Measurements from ENCODE around the gene EDN1. TPM values are rescaled to one million over a fixed set of nuclear protein-coding genes. Genes with fewer than 3 reads are reported as not detected.

Gene EDN1
- total and polyA plus RNA-seq, 12 donors, result 0.18 to 7.9 (median 1.6) TPM

DNA sequence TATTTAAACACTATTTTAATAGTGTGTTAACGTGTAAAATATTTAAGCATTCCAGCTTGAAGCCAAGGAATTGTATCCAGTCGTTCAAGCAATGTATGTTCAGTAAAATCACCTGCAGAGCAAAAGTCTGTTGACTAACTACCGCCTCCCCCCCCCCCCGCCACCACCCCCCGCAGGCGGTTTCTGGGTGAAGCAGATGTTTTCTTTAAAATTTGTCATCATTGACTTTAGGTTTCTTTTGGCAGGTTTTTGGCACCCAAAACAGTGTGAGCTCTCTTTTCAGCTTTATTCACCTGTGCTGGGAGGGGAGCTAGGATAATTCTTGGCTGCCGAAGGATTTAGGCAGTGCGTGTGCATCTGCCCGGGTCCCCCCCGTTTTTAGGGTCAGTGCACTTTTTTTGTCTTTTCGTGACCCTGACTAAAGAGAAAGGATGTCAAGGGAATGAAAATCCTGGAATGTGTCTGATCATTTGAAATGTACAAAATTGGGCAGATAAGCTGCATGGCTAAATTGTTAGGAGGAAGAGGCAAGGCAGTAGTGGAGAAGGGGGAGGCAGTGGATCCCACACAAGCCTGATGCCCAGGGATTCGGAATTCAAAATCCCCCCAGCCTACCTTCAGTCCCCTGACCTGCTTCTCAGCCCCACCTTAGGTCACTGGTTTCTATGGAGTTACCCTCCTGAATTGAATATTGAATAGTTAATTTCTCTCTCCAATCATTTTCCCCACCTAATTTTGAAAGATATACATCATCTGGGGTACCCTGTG, 1.1 kb downstream of the EDN1 start:
- no peaks in the 10 kb centered on the region for H3K36me3 ChIP-seq (replicated peaks in 1 of 2)
- WGBS, 4 donors, result 31 to 33% (median 33%) methylated on average over 11 to 12 of the region's 12 CpGs
- no peak for DNase-seq
- H3K9me3 ChIP-seq (replicated peaks in 1 of 3), result no peaks in the 10 kb centered on the region
- H3K27ac ChIP-seq, result no peak overlapping the region
- H3K4me1 ChIP-seq (replicated peaks in 1 of 2), result peaks cover 3 to 14% of the 10 kb centered on the region in 2 donors
- peak overlapping the region in 1 of 4 donors; percentile 54 for H3K4me3 ChIP-seq
- H3K27me3 ChIP-seq, result no peaks in the 10 kb centered on the region
- intact Hi-C loops (cut with DNase I), result loop anchor here (5.0 to 10.0 kb wide), 2 partner anchors 314 to 316 kb away; no protein-coding TSS in a partner anchor
- TF ChIP-seq POLR2A (IDR thresholded peaks at IDR 0.05), result no peak
- TF ChIP-seq, protein P1, sequence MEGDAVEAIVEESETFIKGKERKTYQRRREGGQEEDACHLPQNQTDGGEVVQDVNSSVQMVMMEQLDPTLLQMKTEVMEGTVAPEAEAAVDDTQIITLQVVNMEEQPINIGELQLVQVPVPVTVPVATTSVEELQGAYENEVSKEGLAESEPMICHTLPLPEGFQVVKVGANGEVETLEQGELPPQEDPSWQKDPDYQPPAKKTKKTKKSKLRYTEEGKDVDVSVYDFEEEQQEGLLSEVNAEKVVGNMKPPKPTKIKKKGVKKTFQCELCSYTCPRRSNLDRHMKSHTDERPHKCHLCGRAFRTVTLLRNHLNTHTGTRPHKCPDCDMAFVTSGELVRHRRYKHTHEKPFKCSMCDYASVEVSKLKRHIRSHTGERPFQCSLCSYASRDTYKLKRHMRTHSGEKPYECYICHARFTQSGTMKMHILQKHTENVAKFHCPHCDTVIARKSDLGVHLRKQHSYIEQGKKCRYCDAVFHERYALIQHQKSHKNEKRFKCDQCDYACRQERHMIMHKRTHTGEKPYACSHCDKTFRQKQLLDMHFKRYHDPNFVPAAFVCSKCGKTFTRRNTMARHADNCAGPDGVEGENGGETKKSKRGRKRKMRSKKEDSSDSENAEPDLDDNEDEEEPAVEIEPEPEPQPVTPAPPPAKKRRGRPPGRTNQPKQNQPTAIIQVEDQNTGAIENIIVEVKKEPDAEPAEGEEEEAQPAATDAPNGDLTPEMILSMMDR (IDR thresholded peaks at IDR 0.05), result no peak

DNA sequence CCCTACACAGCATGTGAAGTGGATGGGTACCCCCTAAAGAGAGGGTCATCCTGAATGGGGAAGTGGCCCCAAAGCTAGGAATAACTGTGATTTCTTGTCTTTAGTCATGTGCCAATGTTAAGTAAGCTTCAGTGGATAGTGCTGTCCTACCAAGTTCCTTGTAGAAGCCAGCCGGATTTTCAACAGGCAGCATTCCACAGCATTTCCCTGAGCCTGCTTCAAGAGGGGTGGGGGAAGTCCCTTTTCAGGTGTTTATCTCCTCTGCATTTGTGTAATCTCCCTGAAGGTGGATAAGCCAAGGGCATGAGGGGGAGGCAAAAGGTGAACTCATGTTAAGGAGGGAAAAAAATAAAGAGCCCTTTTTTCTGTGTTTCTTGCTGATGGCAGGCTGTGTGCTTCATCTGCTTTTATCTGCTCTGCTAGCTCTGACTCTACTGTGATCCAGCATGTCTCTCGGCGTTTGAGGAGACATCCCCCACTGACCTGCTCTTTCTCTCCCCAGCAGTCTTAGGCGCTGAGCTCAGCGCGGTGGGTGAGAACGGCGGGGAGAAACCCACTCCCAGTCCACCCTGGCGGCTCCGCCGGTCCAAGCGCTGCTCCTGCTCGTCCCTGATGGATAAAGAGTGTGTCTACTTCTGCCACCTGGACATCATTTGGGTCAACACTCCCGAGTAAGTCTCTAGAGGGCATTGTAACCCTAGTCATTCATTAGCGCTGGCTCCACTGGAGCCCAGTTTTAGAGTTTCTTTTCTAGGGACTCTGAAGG, 1.9 kb downstream of the EDN1 start:
- H3K9me3 ChIP-seq (replicated peaks in 1 of 3), result no peaks in the 10 kb centered on the region
- H3K36me3 ChIP-seq (replicated peaks in 1 of 2), result no peaks in the 10 kb centered on the region
- no peaks in the 10 kb centered on the region for H3K27me3 ChIP-seq
- DNase-seq, result no peak
- intact Hi-C loops (cut with DNase I), result loop anchor here (5.0 to 10.0 kb wide), 2 partner anchors 313 to 315 kb away; no protein-coding TSS in a partner anchor
- H3K4me1 ChIP-seq (replicated peaks in 1 of 2), result peaks cover 3 to 14% of the 10 kb centered on the region in 2 donors
- H3K4me3 ChIP-seq, result peak overlapping the region in 1 of 4 donors; percentile 17
- no peak overlapping the region for H3K27ac ChIP-seq
- WGBS, 4 donors, result 28 to 52% (median 43%) methylated on average over 10 to 15 of the region's 15 CpGs
- TF ChIP-seq POLR2A (IDR thresholded peaks at IDR 0.05), result no peak
- TF ChIP-seq, protein P1 (IDR thresholded peaks at IDR 0.05), result peak in 1 of 6 experiments; percentile 37

DNA sequence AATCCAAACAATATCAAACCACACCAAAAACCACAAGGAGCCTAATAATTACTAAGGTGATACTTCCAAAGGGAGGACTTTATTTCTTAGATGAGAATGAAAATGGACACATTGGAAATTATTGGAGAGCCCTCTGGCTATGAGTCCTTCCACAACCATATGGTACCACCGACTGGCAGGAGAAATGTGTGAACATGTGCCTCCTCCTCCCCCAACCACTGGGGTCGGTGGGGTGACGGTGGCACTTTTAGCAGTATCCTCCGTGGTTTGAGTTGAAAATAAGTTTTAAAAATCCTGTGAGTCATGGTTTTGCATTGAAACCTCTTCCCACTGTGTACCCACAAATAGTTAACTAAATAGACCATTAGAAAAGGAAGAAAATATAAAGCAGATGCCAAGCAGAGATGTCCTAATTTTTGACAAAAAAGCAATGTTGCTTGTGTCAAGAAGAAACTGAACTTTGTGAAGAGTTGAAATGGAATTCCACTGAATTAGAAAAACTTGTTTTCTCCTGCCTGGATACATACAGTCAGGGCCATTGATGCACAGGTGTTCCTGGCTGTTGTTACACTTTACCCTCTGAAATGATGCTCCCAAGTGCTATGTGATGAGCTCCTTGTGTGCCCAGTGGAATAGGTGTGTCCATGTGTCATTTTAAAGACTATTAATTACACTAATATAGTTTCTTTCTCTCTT, 3.2 kb downstream of the EDN1 start:
- H3K4me3 ChIP-seq, result no peak overlapping the region
- H3K27me3 ChIP-seq, result no peaks in the 10 kb centered on the region
- no peak overlapping the region for H3K27ac ChIP-seq
- no peaks in the 10 kb centered on the region for H3K9me3 ChIP-seq (replicated peaks in 1 of 3)
- no peak for DNase-seq
- TF ChIP-seq, protein P1 (IDR thresholded peaks at IDR 0.05), result no peak
- TF ChIP-seq POLR2A (IDR thresholded peaks at IDR 0.05), result no peak
- peaks cover 3 to 14% of the 10 kb centered on the region in 2 donors for H3K4me1 ChIP-seq (replicated peaks in 1 of 2)
- WGBS, 4 donors, result 67 to 80% (median 75%) methylated on average over 4 of the region's 4 CpGs
- no peaks in the 10 kb centered on the region for H3K36me3 ChIP-seq (replicated peaks in 1 of 2)
- intact Hi-C loops (cut with DNase I), result loop anchor here (5.0 to 10.0 kb wide), 2 partner anchors 311 to 314 kb away; no protein-coding TSS in a partner anchor

Measured in adrenal gland (tissue), 12 donors.